Loucy (cell line): ENCODE results near the gene C1QTNF3.

Experiments used
- H2AFZ ChIP-seq: fragments of 200-600 bp; sonication (generic); 2 replicates; pipeline ENCODE4 v1.6.0; 2016; ENCODE audit warnings: antibody characterized with exemption, mild to moderate bottlenecking, low read length, moderate library complexity
- H3F3A ChIP-seq: fragments of 200-600 bp; 2 replicates; pipeline ENCODE4 v1.6.0; 2016; ENCODE audit warnings: antibody characterized with exemption, low read depth, mild to moderate bottlenecking
- H3K27me3 ChIP-seq: fragments of 200-600 bp; sonication (generic); 2 replicates; pipeline ENCODE4 v1.6.1; 2014; ENCODE audit warnings: low read length, mild to moderate bottlenecking; ENCODE audit not compliant: insufficient read depth, poor library complexity, severe bottlenecking
- H3K36me3 ChIP-seq: fragments of 200-600 bp; sonication (generic); 2 replicates; pipeline ENCODE4 v1.6.1; 2016; ENCODE audit warnings: low read length; ENCODE audit not compliant: insufficient read depth
- H3K4me1 ChIP-seq: fragments of 200-600 bp; sonication (generic); 2 replicates; pipeline ENCODE4 v1.5.1; 2014; ENCODE audit warnings: low read length, mild to moderate bottlenecking; ENCODE audit not compliant: insufficient read depth, poor library complexity, severe bottlenecking
- H3K4me2 ChIP-seq: fragments of 200-600 bp; sonication (generic); 2 replicates; pipeline ENCODE4 v1.6.0; 2014; ENCODE audit warnings: antibody characterized with exemption, low read length, low read depth, mild to moderate bottlenecking; ENCODE audit not compliant: poor library complexity, severe bottlenecking
- H3K4me3 ChIP-seq: fragments of 200-600 bp; sonication (generic); 2 replicates; pipeline ENCODE4 v1.5.1; 2014; ENCODE audit warnings: low read length, mild to moderate bottlenecking, mixed read lengths; ENCODE audit not compliant: poor library complexity, severe bottlenecking
- H3K79me2 ChIP-seq: fragments of 200-600 bp; sonication (generic); 2 replicates; pipeline ENCODE4 v1.6.1; 2014; ENCODE audit warnings: low read length; ENCODE audit not compliant: insufficient read depth
- H3K9ac ChIP-seq: fragments of 200-600 bp; sonication (generic); 2 replicates; pipeline ENCODE4 v1.6.0; 2014; ENCODE audit warnings: mild to moderate bottlenecking, low read depth, low read length, moderate library complexity; ENCODE audit not compliant: poor library complexity, severe bottlenecking
- H3K9me2 ChIP-seq: fragments of 200-600 bp; sonication (generic); replicated peaks from 2 replicates; pipeline ENCODE4 v1.6.1; 2016; ENCODE audit warnings: low read depth, low read length, mixed read lengths
- H3K9me3 ChIP-seq: fragments of 200-600 bp; sonication (generic); 2 replicates; pipeline ENCODE4 v1.6.1; 2014; ENCODE audit warnings: mild to moderate bottlenecking, antibody characterized with exemption, low read length, low read depth; ENCODE audit not compliant: insufficient read depth
- H4K20me1 ChIP-seq: fragments of 200-600 bp; sonication (generic); 2 replicates; pipeline ENCODE4 v1.6.0; 2014; ENCODE audit warnings: antibody characterized with exemption, low read length, mild to moderate bottlenecking; ENCODE audit not compliant: insufficient read depth, poor library complexity, severe bottlenecking
- CTCF ChIP-seq: fragments of 200-600 bp; sonication (generic); conservative IDR thresholded peaks from 2 replicates; pipeline ENCODE4 v1.5.1; 2014; ENCODE audit warnings: mild to moderate bottlenecking, antibody characterized with exemption, low read length
- EZH2phosphoT487 ChIP-seq: fragments of 200-600 bp; IDR thresholded peaks from 2 replicates; pipeline ENCODE4 v1.6.1; 2018; ENCODE audit warnings: antibody characterized with exemption, mild to moderate bottlenecking, moderate library complexity, borderline replicate concordance

C1QTNF3 gene

GRCh38 chr5:34047774-34048572 is 5.0 kb upstream of the C1QTNF3 start:
- no peaks in the 10 kb centered on the region for H3K79me2 ChIP-seq
- H3K9ac ChIP-seq = no peak overlapping the region
- no peaks in the 10 kb centered on the region for H3K9me3 ChIP-seq
- no peak overlapping the region for H3K4me2 ChIP-seq
- peaks cover 18% of the 10 kb centered on the region; the same call in 1 of the 2 replicates for H3K36me3 ChIP-seq
- no peak overlapping the region for H2AFZ ChIP-seq
- no peak overlapping the region for H3K4me3 ChIP-seq
- no peaks in the 10 kb centered on the region for H3K9me2 ChIP-seq
- H3K4me1 ChIP-seq = no peaks in the 10 kb centered on the region
- no peaks in the 10 kb centered on the region for H3F3A ChIP-seq
- H4K20me1 ChIP-seq = no peaks in the 10 kb centered on the region
- TF ChIP-seq CTCF (no peak), EZH2phosphoT487 (no peak)
- H3K27me3 ChIP-seq = no peaks in the 10 kb centered on the region

- Histone ChIP-seq H3K4me3 (no peak overlapping the region), H3K27me3 (no peaks in the 10 kb centered on the region), H3F3A (no peaks in the 10 kb centered on the region), H2AFZ (no peak overlapping the region), H3K36me3 (peaks cover 18% of the 10 kb centered on the region; the same call in 1 of the 2 replicates), H3K4me1 (no peaks in the 10 kb centered on the region), H4K20me1 (no peaks in the 10 kb centered on the region), H3K9me2 (no peaks in the 10 kb centered on the region), H3K4me2 (no peak overlapping the region), H3K9ac (no peak overlapping the region), H3K9me3 (no peaks in the 10 kb centered on the region), H3K79me2 (no peaks in the 10 kb centered on the region)
- no peak for TF ChIP-seq EZH2phosphoT487
- no peak for TF ChIP-seq CTCF
Observed at GRCh38 chr5:34047143-34047542, 4.1 kb upstream of the C1QTNF3 start.

GRCh38 chr5:34045996-34046395 is 3.0 kb upstream of the C1QTNF3 start:
- Histone ChIP-seq H4K20me1 (no peaks in the 10 kb centered on the region), H3K27me3 (no peaks in the 10 kb centered on the region), H3K36me3 (peaks cover 11% of the 10 kb centered on the region; the same call in 1 of the 2 replicates), H3F3A (no peaks in the 10 kb centered on the region), H3K9me3 (no peaks in the 10 kb centered on the region), H3K4me2 (no peak overlapping the region), H2AFZ (no peak overlapping the region), H3K79me2 (no peaks in the 10 kb centered on the region), H3K4me1 (no peaks in the 10 kb centered on the region), H3K9me2 (no peaks in the 10 kb centered on the region), H3K4me3 (no peak overlapping the region), H3K9ac (no peak overlapping the region)
- TF ChIP-seq EZH2phosphoT487 = no peak
- no peak for TF ChIP-seq CTCF
